Naive B cell (primary cell): ENCODE data around the gene ZNF423. TPM values are rescaled to one million over a fixed set of nuclear protein-coding genes. Genes with fewer than 3 reads are reported as not detected.

Experiments used
- ATAC-seq, 2 donors: fragments of 150-1000 bp; cut with Tn5 transposase; 2 replicates each; pipeline ENCODE4 v1.10.0; 2021; ENCODE audit warnings: low read depth in 2 of 2, mild to moderate bottlenecking in 2 of 2, moderate library complexity in 2 of 2
- DNase-seq: peaks from one replicate; pipeline ENCODE4 v3.0.0; 2022
- H3K27ac Mint-ChIP-seq, 6 donors: one replicate each; pipeline ENCODE4 v1.8.0; 2020 to 2022; ENCODE audit warnings: mild to moderate bottlenecking in 6 of 6, mixed read lengths in 6 of 6, moderate library complexity in 5 of 6, inconsistent platforms in 2 of 6
- H3K27me3 Mint-ChIP-seq, 3 donors: one replicate each; pipeline ENCODE4 v1.8.0; 2021 to 2022; ENCODE audit warnings: mixed read lengths in 3 of 3, mild to moderate bottlenecking in 1 of 3
- H3K36me3 Mint-ChIP-seq, 2 donors: one replicate each; pipeline ENCODE4 v1.8.0; 2020 to 2022; ENCODE audit warnings: mixed read lengths in 2 of 2, inconsistent platforms in 1 of 2, mild to moderate bottlenecking in 1 of 2
- H3K4me1 Mint-ChIP-seq, 3 donors: one replicate each; pipeline ENCODE4 v1.8.0; 2020 to 2022; ENCODE audit warnings: mixed read lengths in 3 of 3, inconsistent platforms in 1 of 3, mild to moderate bottlenecking in 1 of 3, moderate library complexity in 1 of 3
- H3K4me3 Mint-ChIP-seq, 8 donors: one replicate each; pipeline ENCODE4 v1.8.0; 2020 to 2022; ENCODE audit warnings: mild to moderate bottlenecking in 8 of 8, mixed read lengths in 8 of 8, moderate library complexity in 8 of 8, inconsistent platforms in 2 of 8
- H3K9me3 Mint-ChIP-seq, 7 donors: one replicate each; pipeline ENCODE4 v1.8.0; 2020 to 2022; ENCODE audit warnings: mixed read lengths in 7 of 7, mild to moderate bottlenecking in 5 of 7, inconsistent platforms in 2 of 7, moderate library complexity in 1 of 7
- polyA plus RNA-seq, 6 donors: library from polyadenylated mRNA; unstranded; fragments of 300-500 nt; fragmentation: Illumina TruSeq; gene quantifications; one replicate each; pipeline ENCODE4 v1.2.3, GENCODE V29; 2021; ENCODE audit warnings: low read depth in 6 of 6

Gene ZNF423
- polyA plus RNA-seq, 6 donors from 2014 or later, result not detected

DNA sequence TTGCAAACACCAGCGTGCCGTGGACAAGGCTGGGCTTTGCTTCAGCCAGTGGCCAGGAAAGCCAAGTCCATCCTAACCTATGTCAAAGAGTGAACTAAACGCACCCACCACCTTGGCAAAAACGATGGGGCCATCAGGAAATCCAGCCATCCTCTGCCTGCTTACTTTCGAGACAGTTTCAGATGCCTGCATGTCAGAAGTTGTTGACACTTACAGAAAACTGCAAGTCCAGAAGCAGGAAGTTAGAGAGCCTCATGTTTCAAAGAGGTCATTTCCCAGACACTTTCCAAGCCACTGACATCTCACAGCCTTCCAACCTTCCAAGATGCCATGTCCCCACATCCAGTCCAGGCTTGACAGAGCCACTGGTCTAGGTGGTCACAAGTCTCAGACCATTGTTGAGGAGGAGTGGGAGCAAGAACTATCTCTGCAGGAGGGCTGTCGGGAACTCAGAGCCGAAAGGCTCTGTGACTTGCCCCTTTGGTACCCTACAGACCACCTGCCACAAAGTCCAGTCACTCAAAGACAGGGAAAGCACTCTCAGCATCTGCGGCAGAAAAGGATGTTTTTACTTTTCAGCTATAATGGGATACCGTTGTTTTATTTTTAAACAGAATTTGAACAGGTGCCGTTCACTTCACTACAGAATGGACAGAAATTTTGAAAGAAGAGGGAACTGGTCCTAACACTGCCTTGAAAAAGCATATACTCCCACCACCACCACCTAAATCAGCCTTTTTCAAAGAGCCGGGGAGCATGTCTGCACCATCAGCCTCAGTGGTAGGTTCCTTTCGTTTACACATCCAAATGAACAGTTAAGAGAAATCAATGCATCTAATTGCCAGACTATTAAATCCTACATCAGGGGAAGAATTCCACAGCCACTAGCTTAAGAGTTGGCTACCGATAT lies 5.1 kb downstream of the ZNF423 start:
- H3K4me1 Mint-ChIP-seq, result peaks cover 0 to 7% (median 2%) of the 10 kb centered on the region in 3 donors
- no peak for DNase-seq
- no peaks in the 10 kb centered on the region for H3K9me3 Mint-ChIP-seq
- peak overlapping the region in 1 of 8 donors; percentile 72 for H3K4me3 Mint-ChIP-seq
- ATAC-seq, result no peak
- H3K27ac Mint-ChIP-seq, result no peak overlapping the region
- no peaks in the 10 kb centered on the region for H3K36me3 Mint-ChIP-seq
- peaks cover 0 to 17% (median 10%) of the 10 kb centered on the region in 3 donors for H3K27me3 Mint-ChIP-seq

DNA sequence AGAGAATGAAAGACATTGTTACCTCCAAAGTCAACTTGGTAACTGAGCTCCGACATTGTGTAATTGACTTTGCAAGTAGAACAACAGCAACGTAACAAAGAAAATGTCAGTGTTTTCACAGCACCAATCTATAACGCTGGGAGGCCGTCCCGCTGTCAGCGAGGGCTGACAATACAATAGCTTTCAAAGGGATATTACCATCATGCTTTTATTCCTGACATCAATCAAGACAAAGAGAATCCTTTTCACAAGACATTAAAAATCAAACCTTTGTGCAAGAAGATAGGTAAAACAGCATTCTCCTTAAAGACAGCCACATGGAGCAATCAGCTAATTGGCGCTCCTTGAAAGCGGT lies 6.2 kb downstream of the ZNF423 start:
- DNase-seq (no peak), ATAC-seq (no peak)
- Mint-ChIP-seq H3K4me1 (peaks cover 0 to 7% (median 2%) of the 10 kb centered on the region in 3 donors), H3K27me3 (peaks cover 0 to 17% (median 10%) of the 10 kb centered on the region in 3 donors), H3K27ac (no peak overlapping the region), H3K36me3 (no peaks in the 10 kb centered on the region), H3K9me3 (no peaks in the 10 kb centered on the region), H3K4me3 (peak overlapping the region in 1 of 8 donors; percentile 13)

DNA sequence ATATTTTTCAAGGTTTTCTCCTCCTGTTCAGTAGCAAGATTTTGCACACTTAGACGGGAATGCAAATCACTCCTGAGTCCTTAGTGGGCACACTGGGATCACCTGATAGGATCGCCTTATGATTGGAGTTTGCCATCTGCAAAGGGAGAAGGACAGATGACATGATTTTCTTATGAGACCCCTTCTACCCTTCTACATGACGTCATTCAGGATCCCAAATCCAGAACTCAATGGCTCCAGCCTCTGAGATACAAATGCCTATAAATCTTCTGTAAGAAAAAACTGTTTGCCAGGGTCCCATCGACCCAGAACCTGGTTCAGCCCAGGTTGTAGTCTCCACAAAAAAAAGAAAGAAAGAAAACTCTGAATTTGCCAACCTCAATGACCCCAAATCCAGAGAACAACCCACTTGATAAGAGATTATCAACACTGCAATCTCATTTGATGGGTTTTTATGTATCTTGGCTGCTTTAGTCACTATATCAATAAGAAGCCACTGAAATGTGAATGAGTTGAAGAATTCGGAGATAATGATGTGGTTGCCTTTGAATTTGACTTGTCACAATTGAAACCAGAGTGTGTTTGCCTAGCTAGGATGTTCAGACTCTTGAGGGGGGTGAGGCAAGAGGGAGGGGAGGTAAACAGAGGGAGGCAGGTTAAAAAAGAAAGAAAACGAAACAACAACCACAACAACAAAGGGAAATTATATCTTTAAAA lies 6.7 kb downstream of the ZNF423 start:
- DNase-seq, result no peak
- Mint-ChIP-seq H3K4me3 (peak overlapping the region in 1 of 8 donors; percentile 13), H3K27ac (no peak overlapping the region), H3K27me3 (peaks cover 4 to 13% (median 8%) of the 10 kb centered on the region in 3 donors), H3K4me1 (peaks cover 0 to 4% (median under 1%) of the 10 kb centered on the region in 3 donors), H3K36me3 (no peaks in the 10 kb centered on the region), H3K9me3 (no peaks in the 10 kb centered on the region)
- no peak for ATAC-seq

DNA sequence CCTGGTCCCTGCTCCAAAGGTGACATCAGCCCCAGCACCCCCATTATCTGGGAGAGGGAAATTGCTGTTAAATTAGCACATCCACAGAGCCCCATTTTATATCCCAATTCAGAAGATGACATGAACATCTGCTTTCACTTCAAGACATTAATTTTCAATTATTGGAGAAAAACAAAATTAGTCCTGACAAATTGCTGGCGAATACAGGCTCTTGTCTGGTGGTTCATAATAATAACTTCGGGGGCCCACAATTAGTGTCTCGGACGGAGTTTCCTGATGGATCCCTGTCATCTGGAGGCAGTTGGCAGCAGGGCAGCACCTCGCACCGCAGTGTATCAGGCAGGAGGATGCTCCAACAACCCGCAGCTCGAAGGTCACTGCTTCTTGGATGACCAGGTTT lies 7.4 kb downstream of the ZNF423 start:
- H3K9me3 Mint-ChIP-seq, result no peaks in the 10 kb centered on the region
- peaks cover 2 to 11% (median 4%) of the 10 kb centered on the region in 3 donors for H3K27me3 Mint-ChIP-seq
- peak overlapping the region in 1 of 6 donors; percentile 49 for H3K27ac Mint-ChIP-seq
- no peak for DNase-seq
- ATAC-seq, result no peak
- peak overlapping the region in 1 of 8 donors; percentile 40 for H3K4me3 Mint-ChIP-seq
- H3K4me1 Mint-ChIP-seq, result no peaks in the 10 kb centered on the region
- no peaks in the 10 kb centered on the region for H3K36me3 Mint-ChIP-seq

DNA sequence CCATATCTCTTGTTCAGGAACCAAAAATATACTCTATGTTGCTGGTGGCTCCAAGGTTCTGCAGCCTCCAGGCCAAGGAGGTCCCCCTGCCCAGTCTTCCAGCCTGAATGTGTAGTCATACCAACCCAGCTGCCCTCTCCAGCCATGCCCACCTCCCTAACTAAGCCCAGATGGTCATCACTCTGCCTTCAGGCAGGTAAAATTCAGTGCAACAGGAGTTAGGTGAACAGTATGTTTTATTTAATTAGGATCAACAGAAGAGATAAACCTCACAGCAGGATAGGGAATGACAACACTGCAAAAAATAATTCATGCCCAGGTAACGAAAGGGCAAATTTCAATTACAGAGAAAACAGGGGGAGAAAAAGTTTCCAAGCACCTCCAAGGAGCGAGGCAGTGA lies 9.1 kb downstream of the ZNF423 start:
- H3K4me1 Mint-ChIP-seq, result no peaks in the 10 kb centered on the region
- no peaks in the 10 kb centered on the region for H3K36me3 Mint-ChIP-seq
- H3K4me3 Mint-ChIP-seq, result no peak overlapping the region
- peaks cover 2 to 4% (median 4%) of the 10 kb centered on the region in 3 donors for H3K27me3 Mint-ChIP-seq
- H3K9me3 Mint-ChIP-seq, result no peaks in the 10 kb centered on the region
- H3K27ac Mint-ChIP-seq, result peak overlapping the region in 1 of 6 donors; percentile 35
- ATAC-seq (no peak), DNase-seq (no peak)

DNA sequence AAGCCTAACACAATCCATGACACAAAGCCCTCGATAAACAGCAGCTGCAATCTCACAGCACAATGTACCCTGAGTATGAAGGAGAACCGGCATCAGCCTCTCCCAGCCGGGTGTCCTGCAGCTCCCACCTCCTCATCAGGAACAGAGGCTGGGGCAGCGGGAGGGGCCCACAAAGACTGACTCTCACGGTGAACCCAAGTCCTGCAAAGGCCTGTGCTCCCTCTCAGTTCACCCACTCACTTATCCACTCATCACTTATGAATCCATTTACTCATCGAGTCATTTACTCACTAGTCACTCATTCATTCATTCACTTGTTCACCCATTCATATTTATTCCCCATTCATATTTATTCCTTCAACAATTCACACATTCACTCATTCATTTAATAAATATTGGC lies 11.6 kb downstream of the ZNF423 start:
- no peaks in the 10 kb centered on the region for H3K4me1 Mint-ChIP-seq
- H3K27me3 Mint-ChIP-seq, result peaks cover 13 to 25% (median 13%) of the 10 kb centered on the region in 3 donors
- DNase-seq, result no peak
- H3K36me3 Mint-ChIP-seq, result no peaks in the 10 kb centered on the region
- no peaks in the 10 kb centered on the region for H3K9me3 Mint-ChIP-seq
- ATAC-seq, result no peak
- no peak overlapping the region for H3K27ac Mint-ChIP-seq
- no peak overlapping the region for H3K4me3 Mint-ChIP-seq

DNA sequence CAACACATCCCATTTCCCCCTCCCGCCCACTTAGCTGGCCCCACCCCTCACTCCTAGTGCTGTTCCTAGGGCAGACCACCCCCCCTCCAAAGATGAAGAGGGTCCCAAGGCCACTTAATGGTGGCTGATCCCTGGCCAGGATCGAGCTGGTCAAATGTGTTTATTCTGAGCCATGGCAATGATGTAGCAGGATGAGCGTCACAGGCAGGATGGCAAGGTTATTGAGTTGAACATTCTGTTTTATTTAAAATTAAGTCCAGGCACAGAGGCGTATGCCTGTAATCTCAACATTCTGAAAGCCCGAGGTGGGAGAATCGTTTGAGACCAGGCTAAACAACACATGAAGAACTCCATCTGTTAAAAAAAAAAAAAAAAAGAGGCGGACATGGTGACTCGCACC lies 12.2 kb downstream of the ZNF423 start:
- Mint-ChIP-seq H3K4me3 (no peak overlapping the region), H3K27ac (no peak overlapping the region), H3K36me3 (no peaks in the 10 kb centered on the region), H3K4me1 (no peaks in the 10 kb centered on the region), H3K9me3 (no peaks in the 10 kb centered on the region), H3K27me3 (peaks cover 13 to 25% (median 13%) of the 10 kb centered on the region in 3 donors)
- no peak for DNase-seq
- no peak for ATAC-seq

DNA sequence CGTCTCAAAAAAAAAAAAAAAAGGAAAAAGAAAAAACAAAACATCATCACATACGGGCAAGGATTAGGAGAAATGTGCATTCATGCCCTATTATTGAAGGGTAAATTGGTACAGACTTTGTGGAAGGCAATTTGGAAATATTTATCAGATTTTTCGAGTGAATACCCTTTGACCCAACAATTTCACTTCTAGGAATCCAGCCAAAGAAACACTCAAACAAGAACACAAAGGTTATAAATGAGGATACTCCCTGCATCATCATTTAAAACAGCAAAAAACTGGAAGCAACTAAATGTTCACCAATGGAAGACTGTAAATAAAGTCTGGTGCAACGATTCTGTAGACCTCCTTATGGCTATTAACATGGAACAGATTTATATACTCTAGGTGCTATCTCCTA lies 12.9 kb downstream of the ZNF423 start:
- ATAC-seq, result no peak
- H3K27me3 Mint-ChIP-seq, result peaks cover 14 to 28% (median 17%) of the 10 kb centered on the region in 3 donors
- H3K4me1 Mint-ChIP-seq, result peaks cover 0 to under 1% (median 0%) of the 10 kb centered on the region in 3 donors
- no peaks in the 10 kb centered on the region for H3K9me3 Mint-ChIP-seq
- H3K27ac Mint-ChIP-seq, result no peak overlapping the region
- no peak overlapping the region for H3K4me3 Mint-ChIP-seq
- DNase-seq, result no peak
- no peaks in the 10 kb centered on the region for H3K36me3 Mint-ChIP-seq

DNA sequence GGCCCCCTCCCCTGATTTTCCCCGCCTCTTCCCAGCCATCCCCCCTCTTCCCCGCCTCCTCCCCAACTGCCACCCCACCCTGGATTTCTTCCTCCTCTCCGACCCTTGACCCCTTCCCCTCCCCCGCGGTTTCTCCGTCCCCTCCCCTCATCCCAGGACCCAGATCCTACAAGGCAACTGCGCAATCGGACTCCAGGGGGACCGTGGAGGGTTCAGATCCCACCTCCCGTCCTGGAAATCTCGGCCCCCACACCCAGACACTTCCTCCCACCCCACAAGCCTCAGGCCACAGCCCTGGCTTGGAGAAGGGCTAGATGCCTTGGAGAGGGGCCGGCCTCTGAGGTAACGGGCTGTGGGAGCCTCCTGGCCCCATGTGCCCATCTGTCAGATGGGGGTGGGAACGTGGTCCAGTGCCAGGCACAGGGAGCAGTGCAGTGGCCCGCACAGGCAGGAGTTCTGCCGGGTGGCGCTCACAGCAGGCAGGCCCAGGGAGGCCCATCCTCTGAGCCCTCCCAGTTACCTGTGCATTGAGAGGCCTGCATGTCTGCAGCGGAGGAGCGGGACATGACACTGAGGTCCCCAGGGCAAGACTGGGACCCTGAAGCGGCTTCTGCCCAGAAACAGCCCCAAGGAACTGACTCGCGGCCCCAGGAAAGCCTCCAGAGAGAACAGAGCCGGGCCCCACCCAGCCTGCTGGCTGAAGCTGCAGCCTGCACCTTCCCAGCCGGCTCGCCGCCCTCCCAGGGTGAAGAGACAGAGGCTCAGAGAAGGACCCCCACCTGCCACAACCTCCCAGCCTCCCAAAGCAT lies 16.7 kb downstream of the ZNF423 start:
- ATAC-seq (no peak), DNase-seq (no peak)
- H3K4me3 Mint-ChIP-seq, result peak overlapping the region in 1 of 8 donors; percentile 38
- H3K4me1 Mint-ChIP-seq, result peaks cover 12 to 33% (median 29%) of the 10 kb centered on the region in 3 donors
- no peaks in the 10 kb centered on the region for H3K36me3 Mint-ChIP-seq
- H3K27ac Mint-ChIP-seq, result no peak overlapping the region
- H3K9me3 Mint-ChIP-seq, result no peaks in the 10 kb centered on the region
- H3K27me3 Mint-ChIP-seq, result peaks cover 13 to 47% (median 44%) of the 10 kb centered on the region in 3 donors

DNA sequence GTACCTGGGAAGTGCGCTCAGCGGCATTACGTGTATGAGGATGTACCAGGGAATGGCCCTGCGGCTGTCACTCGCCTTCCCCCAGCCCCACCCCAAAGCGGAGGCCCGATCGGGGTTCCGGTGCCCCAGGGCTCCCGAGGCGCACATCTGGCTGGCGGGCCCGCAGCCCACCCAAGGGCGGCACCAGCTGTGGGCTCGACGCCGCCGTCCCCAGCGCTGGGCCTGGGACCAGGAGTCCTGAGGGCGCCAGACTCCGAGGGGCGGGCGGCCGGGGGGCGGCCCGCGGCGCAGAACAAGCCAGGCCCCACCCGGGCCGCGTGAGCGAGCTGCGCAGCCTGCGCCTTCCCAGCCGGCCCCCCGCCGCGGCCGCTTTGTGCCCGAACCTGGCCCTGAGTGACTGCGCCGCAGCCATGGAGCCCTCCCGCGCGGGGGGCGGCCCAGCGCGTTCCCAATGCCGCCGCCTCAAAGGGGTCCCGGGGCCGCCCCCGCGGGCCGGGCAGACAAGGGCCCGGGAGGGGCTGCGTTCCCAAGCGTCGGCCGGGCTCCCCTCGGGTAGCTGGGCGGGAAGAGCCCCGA lies 17.4 kb downstream of the ZNF423 start:
- no peak overlapping the region for H3K27ac Mint-ChIP-seq
- no peak overlapping the region for H3K4me3 Mint-ChIP-seq
- H3K9me3 Mint-ChIP-seq, result no peaks in the 10 kb centered on the region
- peaks cover 13 to 47% (median 44%) of the 10 kb centered on the region in 3 donors for H3K27me3 Mint-ChIP-seq
- ATAC-seq, result no peak
- peaks cover 13 to 36% (median 31%) of the 10 kb centered on the region in 3 donors for H3K4me1 Mint-ChIP-seq
- H3K36me3 Mint-ChIP-seq, result no peaks in the 10 kb centered on the region
- DNase-seq, result no peak

DNA sequence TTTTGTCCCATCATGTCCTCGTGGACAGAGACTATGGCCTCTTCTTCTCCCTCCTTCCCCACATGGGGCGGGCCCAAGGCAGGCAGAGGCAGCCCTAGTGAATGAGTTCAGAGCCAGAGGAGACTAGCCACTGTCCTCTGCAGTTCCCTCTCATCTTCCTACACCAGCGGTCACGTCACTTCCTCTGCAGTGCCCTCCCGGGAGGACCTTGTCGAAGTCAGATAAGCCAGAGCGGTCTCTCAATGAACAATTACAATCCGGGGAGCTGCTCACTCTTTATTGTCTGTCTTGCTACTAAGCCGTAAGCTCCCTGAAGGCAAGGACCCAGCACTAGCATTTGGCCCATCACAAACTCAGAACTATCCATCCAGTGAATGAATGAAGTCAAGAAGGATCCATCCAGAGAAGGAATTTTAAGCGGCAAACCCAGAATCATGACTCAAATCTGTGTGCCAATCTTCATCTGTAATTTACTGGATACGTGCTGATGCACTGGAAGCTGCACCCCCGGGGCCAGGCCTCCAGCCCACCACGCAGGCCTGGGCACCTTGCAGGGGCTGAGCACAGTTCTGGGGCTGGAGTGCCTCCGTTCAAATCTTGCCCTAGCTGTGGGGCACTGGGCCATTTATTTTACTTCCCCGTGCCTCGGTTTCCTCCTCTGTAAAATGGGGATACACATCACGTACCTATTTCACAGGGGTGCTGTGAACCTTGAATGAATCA lies 18.1 kb downstream of the ZNF423 start:
- ATAC-seq, result no peak
- no peaks in the 10 kb centered on the region for H3K36me3 Mint-ChIP-seq

DNA sequence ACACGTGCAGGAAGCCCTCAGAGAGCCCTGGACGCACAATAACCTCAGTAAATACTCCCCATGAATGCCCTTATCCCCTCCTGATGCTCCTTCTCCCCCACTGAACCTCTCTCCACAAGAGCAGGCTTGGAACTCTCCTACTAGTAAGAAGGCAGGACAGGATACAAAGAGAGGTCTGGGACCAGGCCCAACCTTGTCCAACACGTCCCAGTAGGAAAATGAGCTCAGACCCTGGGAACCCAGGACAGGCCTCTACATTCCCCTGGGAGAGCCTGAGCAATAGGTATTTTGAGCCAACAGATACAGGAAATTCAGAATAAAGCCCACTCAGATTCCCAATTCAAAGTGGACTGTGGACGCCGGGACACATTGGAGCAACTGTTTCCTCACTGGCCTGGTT lies 19.2 kb downstream of the ZNF423 start:
- ATAC-seq (no peak), DNase-seq (no peak)
- no peak overlapping the region for H3K27ac Mint-ChIP-seq
- H3K36me3 Mint-ChIP-seq, result no peaks in the 10 kb centered on the region
- no peaks in the 10 kb centered on the region for H3K9me3 Mint-ChIP-seq
- H3K4me3 Mint-ChIP-seq, result peak overlapping the region in 2 of 8 donors; percentile 21 to 74
- peaks cover 13 to 47% (median 41%) of the 10 kb centered on the region in 3 donors for H3K27me3 Mint-ChIP-seq
- peaks cover 13 to 36% (median 31%) of the 10 kb centered on the region in 3 donors for H3K4me1 Mint-ChIP-seq

More for the DNA sequence above, 18.1 kb downstream of the ZNF423 start:
- no peak for DNase-seq
- peaks cover 13 to 47% (median 44%) of the 10 kb centered on the region in 3 donors for H3K27me3 Mint-ChIP-seq
- peaks cover 13 to 36% (median 31%) of the 10 kb centered on the region in 3 donors for H3K4me1 Mint-ChIP-seq
- H3K9me3 Mint-ChIP-seq, result no peaks in the 10 kb centered on the region
- peak overlapping the region in 4 of 8 donors; percentile 2 to 47 (median 20) for H3K4me3 Mint-ChIP-seq
- H3K27ac Mint-ChIP-seq, result peak overlapping the region in 1 of 6 donors; percentile 77
